OCI-LY3 (cell line): ENCODE results near the gene KIF23.

Experiments used
- H2AFZ ChIP-seq: fragments of 200-600, 300-600 bp; shearing (Covaris generic); 2 replicates; pipeline ENCODE4 v1.6.0; 2014; ENCODE audit warnings: antibody characterized with exemption, low read depth, low read length
- H3K27ac ChIP-seq: fragments of 200-600, 300-600 bp; sonication (generic); 2 replicates; pipeline ENCODE4 v1.5.1; 2014; ENCODE audit warnings: mild to moderate bottlenecking, low read length, moderate library complexity, mixed read lengths
- H3K27me3 ChIP-seq: fragments of 200-600, 300-600 bp; sonication (generic); 2 replicates; pipeline ENCODE4 v1.6.1; 2014; ENCODE audit warnings: low read depth, low read length, mixed read lengths
- H3K36me3 ChIP-seq: fragments of 200-600, 300-600 bp; sonication (generic); replicated peaks from 2 replicates; pipeline ENCODE3; 2014; ENCODE audit warnings: low read depth, low read length, mixed read lengths
- H3K4me1 ChIP-seq: fragments of 300-600, 200-600 bp; sonication (generic); 2 replicates; pipeline ENCODE4 v1.6.1; 2014; ENCODE audit warnings: low read length, mixed read lengths
- H3K4me2 ChIP-seq: fragments of 200-600, 300-600 bp; sonication (generic); 2 replicates; pipeline ENCODE4 v1.6.1; 2014; ENCODE audit warnings: low read length, mixed read lengths
- H3K4me3 ChIP-seq: fragments of 300-600, 200-600 bp; sonication (generic); 2 replicates; pipeline ENCODE4 v1.5.1; 2014; ENCODE audit warnings: antibody characterized with exemption, mild to moderate bottlenecking, low read length, moderate library complexity
- H3K79me2 ChIP-seq: fragments of 300-600, 200-600 bp; shearing (Covaris generic); 2 replicates; pipeline ENCODE4 v1.6.1; 2014; ENCODE audit warnings: mild to moderate bottlenecking, low read length, mixed read lengths
- H3K9ac ChIP-seq: fragments of 300-600, 200-600 bp; shearing (Covaris generic); 2 replicates; pipeline ENCODE4 v1.6.0; 2014; ENCODE audit warnings: mild to moderate bottlenecking, low read length, moderate library complexity
- H3K9me3 ChIP-seq: fragments of 200-600, 300-600 bp; shearing (Covaris generic); 2 replicates; pipeline ENCODE4 v1.6.1; 2014; ENCODE audit warnings: low read length, mixed read lengths; ENCODE audit not compliant: insufficient read depth
- H4K20me1 ChIP-seq: fragments of 200-600, 300-600 bp; sonication (generic); 2 replicates; pipeline ENCODE4 v1.6.1; 2016; ENCODE audit warnings: low read length, mixed read lengths; ENCODE audit not compliant: insufficient read depth
- EZH2phosphoT487 ChIP-seq: fragments of 200-600 bp; shearing (Covaris generic); IDR thresholded peaks from 2 replicates; pipeline ENCODE4 v1.6.1; 2018; ENCODE audit warnings: antibody characterized with exemption, mixed run types, low read depth
- TF ChIP-seq, protein P1 (sequence below): fragments of 200-600, 300-600 bp; sonication (generic); IDR thresholded peaks from 2 replicates; pipeline ENCODE4 v1.5.1; 2014; ENCODE audit warnings: antibody characterized with exemption, low read length, low read depth

KIF23 gene

DNA sequence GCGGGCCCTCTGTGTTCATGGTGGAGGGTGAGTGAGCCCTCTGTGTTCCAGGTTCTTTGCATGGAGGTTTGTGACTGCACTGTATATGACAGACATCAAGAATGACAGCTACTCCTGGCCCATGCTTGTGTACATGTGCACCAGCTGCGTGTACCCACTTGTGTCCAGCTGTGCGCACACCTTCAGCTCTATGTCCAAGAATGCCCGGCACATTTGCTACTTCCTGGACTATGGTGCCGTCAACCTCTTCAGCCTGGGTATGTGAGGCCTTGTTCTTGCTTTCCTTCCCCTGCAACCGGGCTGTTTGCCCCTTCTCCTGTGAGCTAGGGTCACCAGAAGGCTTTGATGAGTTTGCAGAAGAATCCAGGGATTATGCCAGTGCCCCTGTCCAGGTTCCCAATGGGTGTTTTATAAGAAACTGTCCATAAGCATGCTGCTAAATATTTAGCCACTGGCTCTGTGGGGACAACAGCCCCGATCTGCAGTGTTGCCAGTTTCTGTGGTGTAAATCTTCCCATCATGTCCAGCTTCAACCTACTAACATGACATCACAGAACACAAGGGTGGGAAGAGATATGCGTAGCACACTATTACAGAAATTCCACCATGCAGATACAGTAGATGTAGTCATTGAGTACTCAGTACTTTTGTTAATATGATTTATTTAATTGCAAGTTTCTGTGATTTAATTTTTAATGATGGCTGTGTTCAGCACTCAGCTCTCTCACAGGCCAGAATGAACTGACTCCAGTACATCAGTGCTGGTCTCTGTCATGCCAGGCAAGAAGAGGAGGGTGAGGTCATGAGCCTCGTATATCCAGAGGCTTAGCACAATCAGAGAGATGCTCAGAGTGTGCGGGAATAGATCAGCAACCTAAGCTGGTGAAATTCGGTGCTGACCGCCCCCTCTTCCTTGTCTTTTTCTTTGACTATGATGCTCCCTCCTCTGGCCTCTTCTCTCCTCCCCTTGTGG, 29.2 kb upstream of the KIF23 start:
- H3K27me3 ChIP-seq: peaks cover 4% of the 10 kb centered on the region; the same call in 1 of the 2 replicates
- H3K27ac ChIP-seq: no peak overlapping the region
- TF ChIP-seq, protein P1, sequence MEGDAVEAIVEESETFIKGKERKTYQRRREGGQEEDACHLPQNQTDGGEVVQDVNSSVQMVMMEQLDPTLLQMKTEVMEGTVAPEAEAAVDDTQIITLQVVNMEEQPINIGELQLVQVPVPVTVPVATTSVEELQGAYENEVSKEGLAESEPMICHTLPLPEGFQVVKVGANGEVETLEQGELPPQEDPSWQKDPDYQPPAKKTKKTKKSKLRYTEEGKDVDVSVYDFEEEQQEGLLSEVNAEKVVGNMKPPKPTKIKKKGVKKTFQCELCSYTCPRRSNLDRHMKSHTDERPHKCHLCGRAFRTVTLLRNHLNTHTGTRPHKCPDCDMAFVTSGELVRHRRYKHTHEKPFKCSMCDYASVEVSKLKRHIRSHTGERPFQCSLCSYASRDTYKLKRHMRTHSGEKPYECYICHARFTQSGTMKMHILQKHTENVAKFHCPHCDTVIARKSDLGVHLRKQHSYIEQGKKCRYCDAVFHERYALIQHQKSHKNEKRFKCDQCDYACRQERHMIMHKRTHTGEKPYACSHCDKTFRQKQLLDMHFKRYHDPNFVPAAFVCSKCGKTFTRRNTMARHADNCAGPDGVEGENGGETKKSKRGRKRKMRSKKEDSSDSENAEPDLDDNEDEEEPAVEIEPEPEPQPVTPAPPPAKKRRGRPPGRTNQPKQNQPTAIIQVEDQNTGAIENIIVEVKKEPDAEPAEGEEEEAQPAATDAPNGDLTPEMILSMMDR: no peak
- TF ChIP-seq EZH2phosphoT487: no peak
- H2AFZ ChIP-seq: no peak overlapping the region
- no peak overlapping the region for H3K4me3 ChIP-seq
- H3K4me2 ChIP-seq: no peak overlapping the region
- H3K36me3 ChIP-seq: no peaks in the 10 kb centered on the region
- H3K4me1 ChIP-seq: no peaks in the 10 kb centered on the region
- no peaks in the 10 kb centered on the region for H3K9me3 ChIP-seq
- H3K79me2 ChIP-seq: no peaks in the 10 kb centered on the region
- no peak overlapping the region for H3K9ac ChIP-seq
- no peaks in the 10 kb centered on the region for H4K20me1 ChIP-seq

DNA sequence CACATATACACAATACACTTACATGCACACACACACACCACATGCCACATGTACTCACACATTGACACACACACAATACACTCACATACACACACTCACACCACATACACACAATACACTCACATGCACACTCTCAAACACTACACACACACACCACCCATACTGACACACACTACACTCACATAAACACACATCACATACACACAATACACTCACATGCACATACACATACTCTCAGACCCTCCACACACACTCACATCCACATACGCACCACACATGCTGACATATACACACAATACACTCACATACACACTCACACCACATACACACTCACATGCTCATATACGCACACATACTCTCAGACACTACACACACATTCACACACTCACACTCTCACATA, 28.3 kb upstream of the KIF23 start:
- Histone ChIP-seq H3K27me3 (peaks cover 4% of the 10 kb centered on the region; the same call in 1 of the 2 replicates), H4K20me1 (no peaks in the 10 kb centered on the region), H2AFZ (no peak overlapping the region), H3K9ac (no peak overlapping the region), H3K9me3 (no peaks in the 10 kb centered on the region), H3K4me1 (no peaks in the 10 kb centered on the region), H3K79me2 (no peaks in the 10 kb centered on the region), H3K27ac (no peak overlapping the region), H3K4me2 (no peak overlapping the region), H3K4me3 (no peak overlapping the region), H3K36me3 (no peaks in the 10 kb centered on the region)
- TF ChIP-seq EZH2phosphoT487: no peak
- TF ChIP-seq, protein P1: no peak

DNA sequence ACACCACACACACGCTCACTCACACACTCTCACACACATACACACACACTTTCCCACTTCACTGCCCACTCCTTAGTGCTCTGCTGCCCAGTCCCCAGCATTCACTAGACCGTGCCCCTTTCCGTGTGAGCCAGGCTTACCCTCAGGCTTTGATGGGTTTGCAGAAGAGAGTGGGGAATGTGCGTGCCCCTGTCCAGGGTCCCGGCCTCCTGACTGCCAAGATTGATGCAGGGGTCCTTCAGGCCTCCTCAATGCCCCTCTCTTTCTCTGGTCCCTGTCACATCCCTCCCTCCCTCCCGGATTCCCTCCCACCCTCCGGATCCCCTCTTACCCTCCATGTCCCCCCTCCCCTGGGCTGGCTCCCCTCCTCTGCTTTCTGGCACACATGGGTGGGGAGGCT, 27.9 kb upstream of the KIF23 start:
- no peak overlapping the region for H3K27ac ChIP-seq
- peaks cover 2% of the 10 kb centered on the region; the same call in 1 of the 2 replicates for H3K27me3 ChIP-seq
- H3K4me1 ChIP-seq: no peaks in the 10 kb centered on the region
- H3K4me2 ChIP-seq: no peak overlapping the region
- H3K9me3 ChIP-seq: no peaks in the 10 kb centered on the region
- no peak overlapping the region for H2AFZ ChIP-seq
- no peaks in the 10 kb centered on the region for H3K36me3 ChIP-seq
- TF ChIP-seq, protein P1: no peak
- no peak for TF ChIP-seq EZH2phosphoT487
- H3K4me3 ChIP-seq: no peak overlapping the region
- H4K20me1 ChIP-seq: no peaks in the 10 kb centered on the region
- H3K79me2 ChIP-seq: no peaks in the 10 kb centered on the region
- H3K9ac ChIP-seq: no peak overlapping the region

DNA sequence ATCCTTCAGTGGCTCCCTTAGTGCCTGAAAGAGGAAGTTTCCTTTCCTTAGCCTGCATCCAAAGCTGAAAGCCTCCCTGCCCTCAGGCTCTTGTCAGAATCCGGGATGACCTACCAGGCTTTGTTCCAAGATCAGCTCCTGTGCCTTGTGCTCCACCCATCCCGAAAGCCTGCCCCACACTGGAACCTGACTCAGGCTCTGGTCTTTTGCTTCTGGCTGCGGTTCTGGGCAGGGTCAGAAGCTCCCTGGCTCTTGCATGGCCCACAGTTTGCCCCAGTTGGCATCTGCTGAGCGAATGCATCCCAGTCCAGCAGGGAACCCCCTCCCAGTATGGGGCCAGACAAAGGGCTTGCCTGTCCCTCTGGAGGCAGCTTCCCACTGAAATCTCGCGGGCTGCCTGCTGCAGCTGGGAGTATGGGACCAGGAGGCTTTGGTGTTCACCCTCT, 25.9 kb upstream of the KIF23 start:
- Histone ChIP-seq H2AFZ (no peak overlapping the region), H3K4me3 (no peak overlapping the region), H3K79me2 (no peaks in the 10 kb centered on the region), H3K4me1 (no peaks in the 10 kb centered on the region), H3K9ac (no peak overlapping the region), H3K27ac (no peak overlapping the region), H3K27me3 (no peaks in the 10 kb centered on the region), H4K20me1 (no peaks in the 10 kb centered on the region), H3K9me3 (no peaks in the 10 kb centered on the region), H3K4me2 (no peak overlapping the region), H3K36me3 (no peaks in the 10 kb centered on the region)
- no peak for TF ChIP-seq EZH2phosphoT487
- TF ChIP-seq, protein P1: no peak
